Activated CD8-positive, alpha-beta memory T cell treated with anti-CD3 and anti-CD28 coated beads for 4 hours (primary cell): Measurements from ENCODE around the gene CCL2.

ENCODE experiments used
- DNase-seq, 2 donors: peaks; one replicate each; pipeline ENCODE4 v3.0.0-alpha.2; 2020; ENCODE audit warnings: low read depth in 2 of 2

The CCL2 gene

DNA sequence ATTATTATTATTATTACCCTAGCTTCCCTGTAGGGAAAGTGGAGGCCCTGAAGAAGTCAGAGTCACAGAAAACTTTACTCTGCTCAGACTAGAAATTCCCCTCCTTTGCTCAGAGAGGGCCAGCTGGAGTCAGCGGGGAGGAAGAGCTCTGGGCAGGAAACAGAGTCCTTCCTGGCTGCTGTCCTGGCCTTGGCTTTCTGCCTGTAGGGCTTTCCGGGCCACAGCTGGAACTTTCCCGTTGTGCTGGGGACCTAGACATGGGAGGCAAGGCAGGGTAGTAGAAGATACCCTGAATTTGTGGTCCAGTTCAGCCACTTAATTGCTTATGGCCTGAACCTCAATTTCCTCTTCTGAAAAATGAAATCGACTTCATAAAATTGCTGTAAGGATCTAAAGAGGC is 14.0 kb upstream of the CCL2 start:
- DNase-seq = no peak

- DNase-seq = no peak
Measured at GRCh38 chr17:34242587-34243363, 12.3 kb upstream of the CCL2 start.

DNA sequence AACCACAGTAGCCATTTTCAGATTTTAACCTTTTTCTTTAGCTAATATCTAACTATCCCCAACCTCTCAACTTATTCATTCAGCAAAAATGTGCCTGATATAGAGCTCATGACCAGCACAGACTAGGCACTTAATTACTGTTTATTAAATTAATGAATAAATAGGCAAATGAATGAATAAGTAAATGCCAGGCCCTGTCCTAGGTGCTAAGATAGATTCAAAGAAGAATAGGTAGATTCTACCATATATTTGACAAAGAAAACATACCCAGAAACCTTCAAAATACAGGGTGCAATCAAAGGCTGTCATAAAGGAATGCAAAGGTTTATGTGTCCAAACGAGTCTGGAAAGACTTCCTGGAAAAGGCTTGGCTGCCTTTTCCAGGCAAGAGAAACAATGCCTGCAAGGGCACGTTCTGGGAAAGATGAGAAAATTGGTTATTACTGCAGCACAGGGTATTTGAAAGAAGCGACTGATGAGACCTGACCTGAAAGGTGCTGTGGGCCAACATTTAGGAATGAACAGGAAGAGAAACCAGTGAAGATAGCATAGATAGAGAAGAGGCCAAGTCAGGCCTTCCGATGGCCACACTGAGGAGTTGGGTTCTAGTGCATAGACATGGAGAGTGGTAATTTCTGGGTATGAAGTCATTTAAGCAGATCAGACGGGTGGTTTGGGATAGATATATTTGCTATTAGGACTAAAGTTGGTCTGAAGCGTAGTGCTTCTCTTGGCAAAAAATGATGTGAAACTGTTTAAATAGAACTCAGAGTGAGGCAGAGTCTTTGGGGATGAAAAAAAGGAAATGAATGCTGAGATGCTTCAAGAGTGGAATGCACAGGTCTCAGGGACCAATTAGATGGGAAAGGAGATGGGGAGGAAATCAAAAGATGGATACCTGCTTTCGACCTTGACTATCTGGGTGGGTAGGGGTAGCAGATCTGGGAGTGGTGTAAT is 11.4 kb upstream of the CCL2 start:
- DNase-seq = no peak

DNA sequence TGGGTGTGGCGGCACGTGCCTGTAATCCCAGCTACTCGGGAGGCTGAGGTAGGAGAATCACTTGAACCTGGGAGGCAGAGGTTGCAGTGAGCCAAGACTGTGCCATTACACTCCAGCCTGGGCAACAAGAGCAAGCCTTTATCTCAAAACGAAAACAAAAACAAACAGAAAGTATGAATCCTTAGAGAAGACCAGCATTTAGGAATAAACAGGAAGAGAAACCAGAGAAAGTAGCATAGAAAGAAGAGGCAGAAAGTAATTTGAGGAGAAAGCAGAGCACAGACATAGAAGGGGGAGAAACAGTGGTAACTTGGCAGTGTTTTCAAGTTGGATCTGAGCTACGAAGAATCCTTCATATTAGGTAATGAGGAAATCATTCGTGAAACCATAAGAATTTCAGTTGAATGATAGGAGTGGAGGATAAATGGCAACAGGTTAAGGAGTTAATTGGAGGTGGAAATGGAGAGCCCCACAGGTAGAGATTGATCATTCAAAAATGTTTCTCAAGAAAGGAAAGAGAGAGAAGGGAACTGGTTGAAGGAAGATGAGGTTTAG is 9.7 kb upstream of the CCL2 start:
- no peak for DNase-seq

GRCh38 chr17:34246446-34246845 is 8.6 kb upstream of the CCL2 start:
- no peak for DNase-seq

- no peak for DNase-seq
Measured at GRCh38 chr17:34246881-34247280, 8.2 kb upstream of the CCL2 start.

DNA sequence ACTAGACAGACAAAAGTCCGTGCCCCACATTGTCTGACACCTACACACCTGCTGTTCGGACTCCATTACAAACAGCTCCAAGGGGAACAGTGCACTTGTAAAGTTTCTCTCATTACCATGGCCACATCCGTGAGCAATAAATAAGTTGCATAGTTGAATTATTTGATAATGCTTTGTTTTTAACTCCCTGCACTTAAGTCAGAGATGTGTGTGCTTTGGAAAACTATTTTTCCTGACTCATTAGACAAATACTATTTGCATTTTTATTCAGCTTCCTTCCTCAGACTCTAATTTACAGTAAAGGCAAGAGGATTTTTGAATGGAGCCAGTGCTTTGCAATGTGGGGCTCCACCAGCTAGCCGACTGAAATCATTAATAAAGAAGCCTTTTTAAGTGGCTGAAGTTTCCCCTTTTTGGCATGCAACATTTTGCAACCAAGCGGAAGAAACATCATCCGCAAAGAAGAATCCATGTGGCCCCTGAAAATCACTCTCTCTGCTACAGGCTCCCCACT is 6.5 kb upstream of the CCL2 start:
- DNase-seq = no peak

DNA sequence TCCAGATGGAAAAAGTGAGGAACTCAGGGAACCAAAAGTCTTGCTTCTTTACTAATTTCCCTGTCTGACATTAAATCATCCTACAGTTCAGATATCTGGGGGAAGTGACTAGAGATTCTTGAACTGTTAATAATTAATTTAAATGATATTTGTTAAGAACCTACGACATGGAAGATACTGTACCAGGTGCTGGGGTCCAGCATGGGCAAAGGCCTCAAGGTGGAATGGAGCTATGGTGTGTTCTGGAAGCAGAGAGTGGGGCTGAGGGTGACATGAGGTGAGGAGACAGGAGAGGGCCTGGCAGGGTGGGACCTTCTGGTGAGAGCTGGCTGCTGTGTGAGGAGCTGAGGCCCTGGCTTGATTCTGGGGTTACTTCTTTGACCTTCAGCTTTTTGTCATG is 6.0 kb upstream of the CCL2 start:
- DNase-seq = no peak

DNA sequence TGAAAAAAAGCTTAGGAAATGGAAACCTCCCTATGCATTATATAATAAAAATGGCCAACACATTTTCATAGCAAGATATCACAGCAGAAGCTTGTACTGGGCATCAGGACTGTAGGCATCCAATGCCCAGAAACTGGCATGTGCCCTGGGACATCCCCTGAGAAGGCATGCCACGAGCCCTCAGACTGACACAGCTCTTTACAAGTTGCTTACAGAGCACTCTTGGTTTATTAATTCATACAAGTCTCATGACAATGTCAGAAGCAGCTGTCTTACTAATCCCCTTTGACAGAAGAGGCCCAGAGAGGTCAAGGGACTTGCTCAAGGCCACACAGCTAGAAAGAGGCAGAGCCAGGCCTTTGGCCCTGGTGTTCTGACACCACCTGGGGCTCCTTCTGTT is 5.6 kb upstream of the CCL2 start:
- no peak for DNase-seq

DNA sequence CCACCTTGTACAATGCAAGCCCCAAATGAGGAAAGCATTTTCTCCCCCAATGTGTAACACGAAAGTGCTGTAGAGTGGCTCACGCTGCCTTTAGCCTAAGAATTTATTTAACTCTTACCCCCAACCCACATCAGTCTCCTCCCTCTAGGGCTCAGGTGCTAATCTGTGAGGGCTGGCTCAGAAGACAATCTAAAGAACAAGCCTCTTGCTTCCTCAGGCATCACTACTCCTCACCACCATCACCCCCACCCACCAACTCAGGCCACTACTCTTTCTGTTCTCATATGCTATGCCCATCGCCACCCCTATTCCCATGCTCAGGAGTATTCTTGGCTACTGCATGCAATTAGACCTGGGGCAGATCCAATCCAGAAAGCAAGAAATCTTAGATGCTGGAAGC is 3.9 kb upstream of the CCL2 start:
- no peak for DNase-seq

- DNase-seq = no peak
Measured at GRCh38 chr17:34252095-34252443, 3.0 kb upstream of the CCL2 start.

DNA sequence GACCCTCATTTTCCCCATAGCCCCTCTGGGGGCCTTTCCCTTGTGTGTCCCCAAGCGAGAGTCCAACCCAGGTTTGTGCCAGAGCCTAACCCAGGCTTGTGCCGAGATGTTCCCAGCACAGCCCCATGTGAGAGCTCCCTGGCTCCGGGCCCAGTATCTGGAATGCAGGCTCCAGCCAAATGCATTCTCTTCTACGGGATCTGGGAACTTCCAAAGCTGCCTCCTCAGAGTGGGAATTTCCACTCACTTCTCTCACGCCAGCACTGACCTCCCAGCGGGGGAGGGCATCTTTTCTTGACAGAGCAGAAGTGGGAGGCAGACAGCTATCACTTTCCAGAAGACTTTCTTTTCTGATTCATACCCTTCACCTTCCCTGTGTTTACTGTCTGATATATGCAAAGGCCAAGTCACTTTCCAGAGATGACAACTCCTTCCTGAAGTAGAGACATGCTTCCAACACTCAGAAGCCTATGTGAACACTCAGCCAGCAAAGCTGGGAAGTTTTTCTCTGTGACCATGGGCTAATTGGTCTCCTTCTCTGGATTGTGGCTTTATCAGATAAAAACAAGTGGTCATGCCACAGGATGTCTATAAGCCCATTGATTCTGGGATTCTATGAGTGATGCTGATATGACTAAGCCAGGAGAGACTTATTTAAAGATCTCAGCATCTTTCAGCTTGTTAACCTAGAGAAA is 2.5 kb upstream of the CCL2 start:
- DNase-seq = no peak

DNA sequence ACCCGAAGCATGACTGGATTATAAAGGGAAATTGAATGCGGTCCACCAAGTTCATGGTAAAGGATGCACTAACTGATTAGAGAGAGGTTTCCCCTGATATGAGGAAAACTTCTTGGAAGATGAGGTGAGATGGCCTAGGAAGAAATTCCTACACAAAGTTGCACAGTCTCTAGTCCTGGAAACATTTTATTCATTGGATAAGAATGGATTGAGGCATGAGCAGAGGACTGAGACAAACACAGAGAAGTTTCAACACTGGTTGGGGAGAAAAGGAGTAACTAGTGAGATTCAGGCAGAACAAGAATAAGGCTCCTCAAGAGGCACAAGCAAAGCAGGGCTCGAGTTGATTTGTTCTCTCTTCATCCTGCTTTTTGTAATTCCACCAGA is 2.0 kb upstream of the CCL2 start:
- no peak for DNase-seq

DNA sequence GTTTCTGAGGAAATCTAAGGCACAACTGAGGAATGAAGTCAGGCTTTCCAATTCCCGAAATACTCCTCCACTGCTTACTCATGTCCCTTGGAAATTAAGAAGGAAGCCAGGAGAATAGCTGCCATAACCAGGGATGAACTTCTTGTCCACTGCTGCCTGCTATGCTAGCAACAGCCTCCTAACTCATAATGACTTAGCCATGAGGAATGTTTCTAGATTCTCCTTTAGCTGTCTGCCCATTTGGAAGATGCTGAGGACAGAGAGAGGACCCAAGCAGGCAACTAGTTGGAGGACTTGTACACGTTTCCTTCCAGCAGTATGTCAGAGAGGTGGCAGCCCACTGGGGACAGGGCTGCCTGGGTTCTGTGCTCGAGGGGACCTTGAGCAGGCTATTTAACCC is 939 bp upstream of the CCL2 start:
- no peak for DNase-seq

DNA sequence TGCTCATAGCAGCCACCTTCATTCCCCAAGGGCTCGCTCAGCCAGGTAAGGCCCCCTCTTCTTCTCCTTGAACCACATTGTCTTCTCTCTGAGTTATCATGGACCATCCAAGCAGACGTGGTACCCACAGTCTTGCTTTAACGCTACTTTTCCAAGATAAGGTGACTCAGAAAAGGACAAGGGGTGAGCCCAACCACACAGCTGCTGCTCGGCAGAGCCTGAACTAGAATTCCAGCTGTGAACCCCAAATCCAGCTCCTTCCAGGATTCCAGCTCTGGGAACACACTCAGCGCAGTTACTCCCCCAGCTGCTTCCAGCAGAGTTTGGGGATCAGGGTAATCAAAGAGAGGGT is 272 bp downstream of the CCL2 start:
- no peak for DNase-seq

- DNase-seq = no peak
Measured at GRCh38 chr17:34255841-34256240, 756 bp downstream of the CCL2 start.

GRCh38 chr17:34257299-34257985 is 2.4 kb downstream of the CCL2 start:
- no peak for DNase-seq

GRCh38 chr17:34257986-34258326 is 2.9 kb downstream of the CCL2 start:
- no peak for DNase-seq

- DNase-seq = no peak
Measured at GRCh38 chr17:34259146-34259545, 4.1 kb downstream of the CCL2 start.

- DNase-seq = no peak
Measured at GRCh38 chr17:34260861-34261260, 5.8 kb downstream of the CCL2 start.

GRCh38 chr17:34261568-34262337 is 6.7 kb downstream of the CCL2 start:
- DNase-seq = no peak
